ENCODE data around the gene AQP2.

The AQP2 gene

GRCh38 chr12:49957570-49957967, 7.0 kb downstream of the AQP2 start:
- DNase-seq, result no peak

- DNase-seq, result peak in 1 of 2 donors; percentile 6
Measured at GRCh38 chr12:49959685-49960473, 9.3 kb downstream of the AQP2 start.

GRCh38 chr12:49960474-49961110, 10.1 kb downstream of the AQP2 start:
- DNase-seq, result no peak

GRCh38 chr12:49961111-49961922, 10.8 kb downstream of the AQP2 start, which contains the start of gene AQP5:
TSS of gene AQP5 (plus strand) at chr12:49961872. CDS start at chr12:49962018, 146 bp downstream.
- DNase-seq, result no peak

- DNase-seq, result no peak
Measured at GRCh38 chr12:49961993-49962764, 11.6 kb downstream of the AQP2 start.

GRCh38 chr12:49962861-49963765, 12.6 kb downstream of the AQP2 start:
- no peak for DNase-seq

GRCh38 chr12:49963976-49964815, 13.7 kb downstream of the AQP2 start:
- DNase-seq, result no peak

GRCh38 chr12:49964849-49965624, 14.5 kb downstream of the AQP2 start:
- no peak for DNase-seq

- no peak for DNase-seq
Measured at GRCh38 chr12:49965836-49966235, 15.3 kb downstream of the AQP2 start.

- no peak for DNase-seq
Measured at GRCh38 chr12:49966511-49967041, 16.0 kb downstream of the AQP2 start.

- DNase-seq, result peak; percentile 72 to 93
Measured at GRCh38 chr12:49967042-49967776, 16.7 kb downstream of the AQP2 start.

GRCh38 chr12:49967777-49968250, 17.3 kb downstream of the AQP2 start:
- DNase-seq, result no peak

GRCh38 chr12:49968471-49968870, 17.9 kb downstream of the AQP2 start:
- DNase-seq, result no peak

- no peak for DNase-seq
Measured at GRCh38 chr12:49969027-49969426, 18.5 kb downstream of the AQP2 start.

- DNase-seq, result peak in 1 of 2 donors; percentile 41
Measured at GRCh38 chr12:49969651-49970429, 19.3 kb downstream of the AQP2 start.

- DNase-seq, result no peak
Measured at GRCh38 chr12:49970658-49971057, 20.1 kb downstream of the AQP2 start.

- no peak for DNase-seq
Measured at GRCh38 chr12:49971141-49971540, 20.6 kb downstream of the AQP2 start.

GRCh38 chr12:49972129-49972528, 21.6 kb downstream of the AQP2 start:
- no peak for DNase-seq

Data from bone marrow (tissue), 2 donors.